Lung (tissue), 12 donors: ENCODE results near the gene RHBDL2. TPM values are rescaled to one million over a fixed set of nuclear protein-coding genes. Genes with fewer than 3 reads are reported as not detected.
A peak's percentile ranks its signal among the peaks of the same experiment; 100 is the strongest.

Source experiments
- ATAC-seq: fragments of 200-7000 bp; cut with Tn5 transposase; one replicate; pipeline ENCODE4 v1.9.1; 2020; ENCODE audit warnings: moderate number of reproducible peaks; ENCODE audit not compliant: insufficient read depth, low FRiP score
- DNase-seq, 3 donors: peaks; one replicate each; pipeline ENCODE4 v3.0.0-alpha.2; 2013 to 2017
- H3K27ac ChIP-seq, 2 donors: one replicate each; pipeline ENCODE4 v1.5.1; 2013; ENCODE audit warnings: mild to moderate bottlenecking in 2 of 2, moderate library complexity in 2 of 2, control low read depth in 1 of 2, inconsistent platforms in 1 of 2, low read depth in 1 of 2, low read length in 1 of 2
- H3K27me3 ChIP-seq, 3 donors: one replicate each; pipeline ENCODE4 v1.5.1; 2013; ENCODE audit warnings: low read length in 2 of 3; ENCODE audit not compliant: control insufficient read depth in 3 of 3, insufficient read depth in 3 of 3
- H3K36me3 ChIP-seq, 4 donors: one replicate each; pipeline ENCODE4 v1.5.1; 2013; ENCODE audit warnings: low read length in 4 of 4, mild to moderate bottlenecking in 1 of 4, moderate library complexity in 1 of 4; ENCODE audit not compliant: control insufficient read depth in 4 of 4, insufficient read depth in 4 of 4
- H3K4me1 ChIP-seq, 5 donors: one replicate each; pipeline ENCODE4 v1.5.1; 2013; ENCODE audit warnings: low read length in 5 of 5, mild to moderate bottlenecking in 2 of 5, moderate library complexity in 1 of 5; ENCODE audit not compliant: control insufficient read depth in 5 of 5, insufficient read depth in 5 of 5
- H3K4me3 ChIP-seq: one replicate; pipeline ENCODE4 v1.5.1; 2013; ENCODE audit warnings: mild to moderate bottlenecking, control low read depth, moderate library complexity
- H3K9ac ChIP-seq, 2 donors: one replicate each; pipeline ENCODE4 v1.5.1; 2013; ENCODE audit warnings: low read length in 2 of 2, control low read depth in 1 of 2; ENCODE audit not compliant: insufficient read depth in 1 of 2
- H3K9me3 ChIP-seq, 4 donors: one replicate each; pipeline ENCODE4 v1.5.1; 2013; ENCODE audit warnings: low read length in 3 of 4, mild to moderate bottlenecking in 1 of 4, moderate library complexity in 1 of 4; ENCODE audit not compliant: control insufficient read depth in 4 of 4, insufficient read depth in 3 of 4
- WGBS, 2 donors: extraction: QIAGEN DNeasy Blood & Tissue Kit; methylation state at CpG; one replicate each; pipeline ENCODE4 v1.1.7; 2013; 5-methylcytosine and 5-hydroxymethylcytosine counted together
- polyA plus RNA-seq, 2 donors: library from polyadenylated mRNA; stranded (reverse); fragments of 200-250 nt; gene quantifications; one replicate each; pipeline ENCODE4 v1.2.1, GENCODE V29; 2013
- total RNA-seq, 2 donors: library from RNA; depleted of rRNA in 1 of 2; stranded (reverse); fragments of >200 nt in 1 of 2; gene quantifications; one replicate each; pipeline ENCODE4 v1.2.1, GENCODE V29; 2014 to 2021
- TF ChIP-seq, protein P1 (sequence below): IDR thresholded peaks from 2 replicates; pipeline ENCODE4 v1.5.1; 2012; ENCODE audit warnings: mild to moderate bottlenecking; ENCODE audit errors: control extremely low read depth, extremely low read depth
- donor health status: control.
- donor health status: control.
- donor health status: Bipolar disorder and iron deficiency.
- donor health status: healthy.
- donor health status: DM: yes; HTN: yes; CAD: no.

The RHBDL2 gene
- total and polyA plus RNA-seq, 4 donors: 0.97 to 3.3 (median 1.2) TPM

DNA sequence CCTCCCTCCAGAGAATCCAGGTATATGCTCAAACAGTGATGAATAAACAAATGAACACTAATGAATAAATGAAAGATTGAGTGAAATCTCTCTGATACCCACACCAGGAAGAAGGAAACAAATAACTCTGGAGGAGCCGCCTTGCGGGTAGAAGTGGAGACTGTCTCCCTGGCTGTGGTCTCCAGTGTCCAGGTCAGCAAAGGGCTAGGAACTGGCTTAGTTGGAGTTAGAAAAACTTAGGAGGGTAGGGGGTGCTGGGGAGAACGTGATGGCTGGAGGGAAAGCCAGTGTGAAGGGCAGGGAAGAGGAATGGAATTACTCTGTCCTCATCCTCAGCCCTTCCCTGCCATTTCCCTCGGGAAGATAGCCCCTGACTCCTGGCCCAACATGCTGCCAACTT, 537 bp downstream of the RHBDL2 start:
- Histone ChIP-seq H3K9me3 (no peaks in the 10 kb centered on the region), H3K27ac (peak overlapping the region in 1 of 2 donors; percentile 2), H3K9ac (peak overlapping the region in 1 of 2 donors; percentile 19), H3K36me3 (no peaks in the 10 kb centered on the region), H3K27me3 (no peaks in the 10 kb centered on the region), H3K4me3 (peak overlapping the region; percentile 54), H3K4me1 (peaks cover 0 to 12% (median 0%) of the 10 kb centered on the region in 5 donors)
- no peak for ATAC-seq
- DNase-seq: no peak
- 37 to 54% methylated on average over 3 to 4 of the region's 4 CpGs for WGBS, 2 donors
- TF ChIP-seq, protein P1, sequence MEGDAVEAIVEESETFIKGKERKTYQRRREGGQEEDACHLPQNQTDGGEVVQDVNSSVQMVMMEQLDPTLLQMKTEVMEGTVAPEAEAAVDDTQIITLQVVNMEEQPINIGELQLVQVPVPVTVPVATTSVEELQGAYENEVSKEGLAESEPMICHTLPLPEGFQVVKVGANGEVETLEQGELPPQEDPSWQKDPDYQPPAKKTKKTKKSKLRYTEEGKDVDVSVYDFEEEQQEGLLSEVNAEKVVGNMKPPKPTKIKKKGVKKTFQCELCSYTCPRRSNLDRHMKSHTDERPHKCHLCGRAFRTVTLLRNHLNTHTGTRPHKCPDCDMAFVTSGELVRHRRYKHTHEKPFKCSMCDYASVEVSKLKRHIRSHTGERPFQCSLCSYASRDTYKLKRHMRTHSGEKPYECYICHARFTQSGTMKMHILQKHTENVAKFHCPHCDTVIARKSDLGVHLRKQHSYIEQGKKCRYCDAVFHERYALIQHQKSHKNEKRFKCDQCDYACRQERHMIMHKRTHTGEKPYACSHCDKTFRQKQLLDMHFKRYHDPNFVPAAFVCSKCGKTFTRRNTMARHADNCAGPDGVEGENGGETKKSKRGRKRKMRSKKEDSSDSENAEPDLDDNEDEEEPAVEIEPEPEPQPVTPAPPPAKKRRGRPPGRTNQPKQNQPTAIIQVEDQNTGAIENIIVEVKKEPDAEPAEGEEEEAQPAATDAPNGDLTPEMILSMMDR: no peak

DNA sequence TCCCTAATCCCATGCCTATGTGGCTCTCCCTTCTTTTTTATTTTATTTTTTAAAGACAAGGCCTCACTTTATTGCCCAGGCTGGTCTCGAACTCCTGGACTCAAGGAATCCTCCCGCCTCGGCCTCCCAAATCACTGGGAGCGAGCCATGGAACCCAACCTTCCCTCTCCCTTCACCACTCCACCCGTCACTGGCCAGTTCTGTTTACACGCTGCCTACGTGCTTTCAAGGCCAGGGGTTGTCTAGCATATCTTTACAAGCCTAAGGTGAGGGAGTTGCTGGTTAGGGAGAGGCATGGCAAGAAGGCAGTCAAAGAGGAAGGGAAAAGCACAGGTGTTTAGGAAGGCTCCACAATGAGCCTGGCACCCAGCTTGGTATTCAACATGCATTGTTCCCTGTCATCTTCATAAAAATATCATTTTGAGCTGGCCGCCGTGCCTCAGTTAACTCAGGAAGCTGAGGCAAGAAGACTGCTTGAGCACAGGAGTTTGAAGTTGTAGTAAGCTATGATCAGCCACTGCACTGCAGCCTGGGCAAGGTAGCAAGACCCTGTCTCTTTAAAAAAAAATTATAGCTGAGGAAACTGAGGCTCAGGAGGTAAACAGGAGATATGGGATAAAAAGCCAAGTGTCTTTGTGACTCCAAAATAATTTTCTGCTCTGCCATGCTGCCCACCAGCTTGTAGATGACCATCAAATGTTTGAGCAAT, 1.1 kb downstream of the RHBDL2 start:
- H3K36me3 ChIP-seq: no peaks in the 10 kb centered on the region
- H3K4me1 ChIP-seq: peaks cover 0 to 12% (median 0%) of the 10 kb centered on the region in 5 donors
- 87 to 94% methylated on average over 9 of the region's 9 CpGs for WGBS, 2 donors
- no peaks in the 10 kb centered on the region for H3K9me3 ChIP-seq
- ATAC-seq (no peak), DNase-seq (no peak)
- TF ChIP-seq, protein P1: no peak
- no peaks in the 10 kb centered on the region for H3K27me3 ChIP-seq
- no peak overlapping the region for H3K9ac ChIP-seq
- no peak overlapping the region for H3K27ac ChIP-seq
- no peak overlapping the region for H3K4me3 ChIP-seq

DNA sequence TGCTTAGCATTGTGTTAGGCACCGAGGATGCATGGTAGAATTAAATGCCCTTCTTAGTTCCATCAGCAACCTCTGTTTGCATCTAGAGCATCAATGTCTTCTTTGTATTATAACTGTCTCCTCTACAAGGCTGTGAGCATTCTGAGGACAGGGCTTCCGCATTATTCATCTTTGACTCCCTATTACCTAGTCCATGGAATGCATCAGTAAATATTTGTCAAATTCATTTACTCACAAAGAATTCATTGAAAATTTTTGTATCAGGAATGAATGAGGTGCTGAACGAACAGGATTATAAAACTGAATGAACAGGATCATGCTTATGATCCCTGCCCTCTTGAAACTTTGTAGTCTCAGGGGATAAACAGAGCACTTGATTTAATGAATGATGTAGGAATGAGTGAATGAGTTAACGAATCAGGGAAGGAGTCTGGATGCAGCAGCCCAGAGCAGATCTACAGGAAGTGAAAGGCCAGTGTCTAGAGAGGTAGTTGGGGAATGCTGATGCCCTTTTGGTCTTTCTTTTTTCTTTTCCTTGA, 2.8 kb downstream of the RHBDL2 start:
- no peak overlapping the region for H3K9ac ChIP-seq
- 60 to 65% methylated on average over 4 of the region's 4 CpGs for WGBS, 2 donors
- peaks cover 0 to 12% (median 0%) of the 10 kb centered on the region in 5 donors for H3K4me1 ChIP-seq
- TF ChIP-seq, protein P1: no peak
- ATAC-seq: no peak
- H3K27me3 ChIP-seq: no peaks in the 10 kb centered on the region
- no peak overlapping the region for H3K4me3 ChIP-seq
- no peak for DNase-seq
- no peak overlapping the region for H3K27ac ChIP-seq
- no peaks in the 10 kb centered on the region for H3K36me3 ChIP-seq
- H3K9me3 ChIP-seq: no peaks in the 10 kb centered on the region
